IMR-90 (cell line): Measurements from ENCODE around the gene PPP6R1. TPM values are rescaled to one million over a fixed set of nuclear protein-coding genes. Genes with fewer than 3 reads are reported as not detected.

Experiments
- ATAC-seq: fragments of 200-7000 bp; cut with Tn5 transposase; 2 replicates; pipeline ENCODE4 v1.9.1; 2020; ENCODE audit warnings: low read depth, mild to moderate bottlenecking, moderate library complexity
- BruUV-seq: library from RNA; stranded (reverse); fragments of 400-500 nt; replicated peaks from 2 replicates; lab custom pipeline; 2021; lab: Mats Ljungman, UMichigan
- CTCF ChIA-PET: fragments of 300-600 bp; formaldehyde crosslinking; extraction: SDS; loops from one replicate; lab custom pipeline; 2021; ENCODE audit warnings: antibody characterized with exemption; lab: Yijun Ruan, JAX
- POLR2A ChIA-PET: fragments of 300-600 bp; sonication (Branson Sonifier 250); formaldehyde crosslinking; loops from one replicate; lab custom pipeline; 2022; ENCODE audit warnings: antibody characterized with exemption; ENCODE audit not compliant: unreplicated experiment; lab: Charles Lee
- DNase-seq: peaks from one replicate; pipeline ENCODE4 v3.0.0; 2013
- H2AFZ ChIP-seq: replicated peaks from 2 replicates; pipeline ENCODE3; 2013; ENCODE audit warnings: low read length, mild to moderate bottlenecking; ENCODE audit not compliant: poor library complexity
- H2AK5ac ChIP-seq: 2 replicates; pipeline ENCODE4 v1.6.1; 2013; ENCODE audit warnings: low read depth, low read length, inconsistent platforms
- H2AK9ac ChIP-seq: replicated peaks from 2 replicates; pipeline ENCODE3; 2013; ENCODE audit warnings: mild to moderate bottlenecking, low read depth, low read length, moderate library complexity; ENCODE audit not compliant: poor library complexity
- H2BK120ac ChIP-seq: 2 replicates; pipeline ENCODE4 v1.6.1; 2013; ENCODE audit warnings: low read depth, low read length, inconsistent platforms
- H2BK15ac ChIP-seq: 3 replicates; pipeline ENCODE4 v1.6.1; 2013; ENCODE audit warnings: low read depth, low read length, inconsistent platforms
- H2BK20ac ChIP-seq: 2 replicates; pipeline ENCODE4 v1.6.1; 2013; ENCODE audit warnings: low read depth, mild to moderate bottlenecking, inconsistent platforms, low read length, moderate library complexity
- H2BK5ac ChIP-seq: 2 replicates; pipeline ENCODE4 v1.6.1; 2013; ENCODE audit warnings: mild to moderate bottlenecking, low read depth, low read length, inconsistent platforms; ENCODE audit not compliant: poor library complexity, severe bottlenecking
- H3K14ac ChIP-seq: replicated peaks from 2 replicates; pipeline ENCODE4 v1.6.1; 2013; ENCODE audit warnings: low read depth, low read length, inconsistent platforms
- H3K18ac ChIP-seq: 2 replicates; pipeline ENCODE4 v1.6.1; 2013; ENCODE audit warnings: low read depth, low read length, control low read depth
- H3K23ac ChIP-seq: 2 replicates; pipeline ENCODE4 v1.6.1; 2013; ENCODE audit warnings: low read depth, low read length, inconsistent platforms
- H3K27ac ChIP-seq: 2 replicates; pipeline ENCODE4 v1.5.1; 2013; ENCODE audit warnings: mild to moderate bottlenecking, control low read depth, low read length; ENCODE audit not compliant: insufficient read depth
- H3K27me3 ChIP-seq: 2 replicates; pipeline ENCODE4 v1.6.1; 2013; ENCODE audit warnings: low read length; ENCODE audit not compliant: control insufficient read depth, insufficient read depth
- H3K36me3 ChIP-seq: 2 replicates; pipeline ENCODE4 v1.6.1; 2013; ENCODE audit warnings: low read length, mixed read lengths; ENCODE audit not compliant: control insufficient read depth, insufficient read depth
- H3K4ac ChIP-seq: 2 replicates; pipeline ENCODE4 v1.6.1; 2013; ENCODE audit warnings: low read depth, low read length, inconsistent platforms
- H3K4me1 ChIP-seq: 2 replicates; pipeline ENCODE4 v1.6.1; 2013; ENCODE audit warnings: low read length, mixed read lengths; ENCODE audit not compliant: control insufficient read depth, insufficient read depth
- H3K4me2 ChIP-seq: 2 replicates; pipeline ENCODE4 v1.6.1; 2013; ENCODE audit warnings: low read depth, mild to moderate bottlenecking, control low read depth, low read length, moderate library complexity
- H3K4me3 ChIP-seq: 2 replicates; pipeline ENCODE4 v1.5.1; 2013; ENCODE audit warnings: low read depth, mild to moderate bottlenecking, control low read depth, low read length, moderate library complexity; ENCODE audit not compliant: insufficient read depth
- H3K56ac ChIP-seq: 2 replicates; pipeline ENCODE4 v1.6.1; 2013; ENCODE audit warnings: low read length, inconsistent platforms; ENCODE audit not compliant: insufficient read depth; ENCODE audit errors: extremely low read depth
- H3K79me1 ChIP-seq, 2 experiments: 2 replicates each; pipeline ENCODE4 v1.6.1; 2013; ENCODE audit warnings: low read length in 2 of 2, inconsistent platforms in 1 of 2, low read depth in 1 of 2
- H3K9ac ChIP-seq: 2 replicates; pipeline ENCODE4 v1.6.1; 2013; ENCODE audit warnings: low read depth, low read length, control low read depth
- H3K9me1 ChIP-seq: 2 replicates; pipeline ENCODE4 v1.6.1; 2013; ENCODE audit warnings: low read length, inconsistent platforms; ENCODE audit not compliant: insufficient read depth
- H3K9me3 ChIP-seq: 2 replicates; pipeline ENCODE4 v1.6.1; 2013; ENCODE audit warnings: low read length; ENCODE audit not compliant: control insufficient read depth, insufficient read depth
- H4K20me1 ChIP-seq: 2 replicates; pipeline ENCODE4 v1.6.1; 2013; ENCODE audit warnings: low read length, inconsistent platforms; ENCODE audit not compliant: insufficient read depth
- H4K5ac ChIP-seq: 2 replicates; pipeline ENCODE4 v1.6.1; 2013; ENCODE audit warnings: mild to moderate bottlenecking, low read depth, low read length, control low read depth
- H4K8ac ChIP-seq, 2 experiments: 2 replicates each; pipeline ENCODE4 v1.6.1; 2013; ENCODE audit warnings: low read depth in 2 of 2, low read length in 2 of 2, control low read depth in 1 of 2, inconsistent platforms in 1 of 2
- H4K91ac ChIP-seq: 2 replicates; pipeline ENCODE4 v1.6.1; 2013; ENCODE audit warnings: low read depth, low read length, inconsistent platforms; ENCODE audit not compliant: insufficient read depth
- MXI1 ChIP-seq: IDR thresholded peaks from 2 replicates; pipeline ENCODE4 v1.6.1; 2012; ENCODE audit warnings: low read depth, mild to moderate bottlenecking, low read length, moderate library complexity, borderline replicate concordance
- USF2 ChIP-seq: fragments of 150-350 bp; IDR thresholded peaks from 2 replicates; pipeline ENCODE4 v1.6.1; 2017; ENCODE audit warnings: mild to moderate bottlenecking, antibody characterized with exemption, low read length, low read depth
- WGBS, 2 experiments: methylation state at CpG; one replicate each; pipeline versions ENCODE4 v1.1.5 to v1.1.7; 2013; ENCODE audit warnings: missing lambda C conversion rate in 2 of 2; ENCODE audit not compliant: insufficient read length in 1 of 2; ENCODE audit errors: extremely low coverage in 2 of 2; 5-methylcytosine and 5-hydroxymethylcytosine counted together
- dilution Hi-C: fragments of 300-500 bp; cut with HindIII; formaldehyde crosslinking; loops from one replicate; pipeline ENCODE4 v1.14.3; 2018; ENCODE audit warnings: low sequenced_read_pairs; ENCODE audit not compliant: unreplicated experiment
- in situ Hi-C: fragments of 300-500 bp; cut with MboI; formaldehyde crosslinking; loops from 3 replicates; pipeline ENCODE4 v1.14.3; 2019; ENCODE audit warnings: low sequenced_read_pairs, inconsistent platforms, mixed read lengths
- intact Hi-C: fragments of 100-400 bp; cut with micrococcal nuclease; formaldehyde crosslinking; loops from 2 replicates; pipeline ENCODE4 v1.10.0; 2022
- polyA plus RNA-seq, 3 experiments: library from polyadenylated mRNA; depleted of rRNA; stranded (reverse); fragments of >200 nt; gene quantifications; 2 replicates each; pipeline ENCODE4 v1.2.3, GENCODE V29; 2012; ENCODE audit warnings: low replicate concordance in 1 of 3
- total RNA-seq: library from RNA; depleted of rRNA; stranded (reverse); fragments of >200 nt; gene quantifications from 2 replicates; pipeline ENCODE4 v1.2.3, GENCODE V29; 2012
- TF ChIP-seq, protein P1 (sequence below): conservative IDR thresholded peaks from 2 replicates; pipeline ENCODE4 v1.5.1; 2012; ENCODE audit warnings: mild to moderate bottlenecking, low read depth, low read length, improper control_type of control experiment

PPP6R1 gene
- total and polyA plus RNA-seq, 2 of the 4 experiments (the other 2 are of a cell fraction), result 19.9 to 50.2 TPM

GRCh38 chr19:55213547-55213946, 45.3 kb downstream of the PPP6R1 start (continued):
- TF ChIP-seq MXI1, result no peak

GRCh38 chr19:55212447-55212846, 46.4 kb downstream of the PPP6R1 start:
- Histone ChIP-seq H3K9me3 (peaks cover 5% of the 10 kb centered on the region), H3K9ac (no peak overlapping the region), H4K91ac (no peak overlapping the region), H4K8ac (no peak overlapping the region), H3K18ac (no peak overlapping the region), H3K27me3 (no peaks in the 10 kb centered on the region), H4K20me1 (peaks cover 14% of the 10 kb centered on the region), H2BK120ac (no peak overlapping the region), H3K27ac (no peak overlapping the region), H2AK5ac (no peak overlapping the region), H3K4ac (no peak overlapping the region), H2BK15ac (no peak overlapping the region), H3K23ac (no peak overlapping the region), H2BK20ac (no peak overlapping the region), H2AK9ac (no peak overlapping the region), H3K79me1 (no peaks in the 10 kb centered on the region), H3K9me1 (peaks cover 14% of the 10 kb centered on the region; the same call in 1 of the 2 replicates), H4K5ac (no peak overlapping the region), H3K4me3 (no peak overlapping the region), H3K36me3 (no peaks in the 10 kb centered on the region), H3K4me1 (peaks cover 19% of the 10 kb centered on the region), H3K56ac (no peak overlapping the region), H3K14ac (no peak overlapping the region), H2AFZ (no peak overlapping the region), H2BK5ac (no peak overlapping the region), H3K4me2 (no peak overlapping the region)
- ChIA-PET CTCF (no interaction called here), POLR2A (no interaction called here)
- no TSS peak for BruUV-seq
- TF ChIP-seq USF2, result no peak
- TF ChIP-seq, protein P1, sequence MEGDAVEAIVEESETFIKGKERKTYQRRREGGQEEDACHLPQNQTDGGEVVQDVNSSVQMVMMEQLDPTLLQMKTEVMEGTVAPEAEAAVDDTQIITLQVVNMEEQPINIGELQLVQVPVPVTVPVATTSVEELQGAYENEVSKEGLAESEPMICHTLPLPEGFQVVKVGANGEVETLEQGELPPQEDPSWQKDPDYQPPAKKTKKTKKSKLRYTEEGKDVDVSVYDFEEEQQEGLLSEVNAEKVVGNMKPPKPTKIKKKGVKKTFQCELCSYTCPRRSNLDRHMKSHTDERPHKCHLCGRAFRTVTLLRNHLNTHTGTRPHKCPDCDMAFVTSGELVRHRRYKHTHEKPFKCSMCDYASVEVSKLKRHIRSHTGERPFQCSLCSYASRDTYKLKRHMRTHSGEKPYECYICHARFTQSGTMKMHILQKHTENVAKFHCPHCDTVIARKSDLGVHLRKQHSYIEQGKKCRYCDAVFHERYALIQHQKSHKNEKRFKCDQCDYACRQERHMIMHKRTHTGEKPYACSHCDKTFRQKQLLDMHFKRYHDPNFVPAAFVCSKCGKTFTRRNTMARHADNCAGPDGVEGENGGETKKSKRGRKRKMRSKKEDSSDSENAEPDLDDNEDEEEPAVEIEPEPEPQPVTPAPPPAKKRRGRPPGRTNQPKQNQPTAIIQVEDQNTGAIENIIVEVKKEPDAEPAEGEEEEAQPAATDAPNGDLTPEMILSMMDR, result 0 out of 2 replicates have a peak, but pooled peaks have one; percentile 19
- no peak for ATAC-seq
- dilution Hi-C loops (no loop called here), intact Hi-C loops (no loop called here), in situ Hi-C loops (no loop called here)
- no peak for DNase-seq
- no CpG with 5 or more reads among the region's 3 CpGs for WGBS, 2 experiments
